GM21423 (cell line): Measurements from ENCODE around the gene ZCCHC4.
"Not testable (repeated sequence)": the region's sequence is repeated elsewhere in the genome, so short reads cannot be mapped to it uniquely, and the experiment has no call there.

Experiments
- ATAC-seq: cut with Tn5 transposase; IDR thresholded peaks from one replicate; pipeline ENCODE4 v1.9.1; 2021; ENCODE audit warnings: mild to moderate bottlenecking, moderate library complexity; ENCODE audit not compliant: unreplicated experiment

ZCCHC4 gene

GRCh38 chr4:25320336-25320735 lies 7.8 kb downstream of the ZCCHC4 start:
- no peak for ATAC-seq

GRCh38 chr4:25320773-25321172 lies 8.2 kb downstream of the ZCCHC4 start:
- ATAC-seq = peak; percentile 57

- ATAC-seq = no peak
Measured at GRCh38 chr4:25321703-25322102, 9.1 kb downstream of the ZCCHC4 start.

DNA sequence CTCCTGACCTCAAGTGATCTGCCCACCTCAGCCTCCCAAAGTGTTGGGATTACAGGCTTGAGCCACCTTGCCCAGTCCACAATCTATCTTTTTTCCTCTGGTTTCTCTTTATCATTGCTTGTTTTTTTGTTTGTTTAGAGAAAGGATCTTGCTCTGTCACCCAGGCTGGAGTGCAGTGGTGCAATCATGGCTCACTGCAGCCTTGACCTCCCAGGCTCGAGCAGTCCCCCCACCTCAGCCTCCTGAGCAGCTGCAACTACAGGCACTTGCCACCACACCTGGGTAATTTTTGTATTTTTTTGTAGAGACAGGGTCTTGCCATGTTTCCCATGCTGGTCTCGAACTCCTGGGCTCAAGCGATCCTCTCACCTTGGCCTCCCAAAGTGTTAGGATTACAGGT lies 15.9 kb downstream of the ZCCHC4 start:
- ATAC-seq = not testable (repeated sequence)

- ATAC-seq = no peak
Measured at GRCh38 chr4:25330335-25330734, 17.8 kb downstream of the ZCCHC4 start.

DNA sequence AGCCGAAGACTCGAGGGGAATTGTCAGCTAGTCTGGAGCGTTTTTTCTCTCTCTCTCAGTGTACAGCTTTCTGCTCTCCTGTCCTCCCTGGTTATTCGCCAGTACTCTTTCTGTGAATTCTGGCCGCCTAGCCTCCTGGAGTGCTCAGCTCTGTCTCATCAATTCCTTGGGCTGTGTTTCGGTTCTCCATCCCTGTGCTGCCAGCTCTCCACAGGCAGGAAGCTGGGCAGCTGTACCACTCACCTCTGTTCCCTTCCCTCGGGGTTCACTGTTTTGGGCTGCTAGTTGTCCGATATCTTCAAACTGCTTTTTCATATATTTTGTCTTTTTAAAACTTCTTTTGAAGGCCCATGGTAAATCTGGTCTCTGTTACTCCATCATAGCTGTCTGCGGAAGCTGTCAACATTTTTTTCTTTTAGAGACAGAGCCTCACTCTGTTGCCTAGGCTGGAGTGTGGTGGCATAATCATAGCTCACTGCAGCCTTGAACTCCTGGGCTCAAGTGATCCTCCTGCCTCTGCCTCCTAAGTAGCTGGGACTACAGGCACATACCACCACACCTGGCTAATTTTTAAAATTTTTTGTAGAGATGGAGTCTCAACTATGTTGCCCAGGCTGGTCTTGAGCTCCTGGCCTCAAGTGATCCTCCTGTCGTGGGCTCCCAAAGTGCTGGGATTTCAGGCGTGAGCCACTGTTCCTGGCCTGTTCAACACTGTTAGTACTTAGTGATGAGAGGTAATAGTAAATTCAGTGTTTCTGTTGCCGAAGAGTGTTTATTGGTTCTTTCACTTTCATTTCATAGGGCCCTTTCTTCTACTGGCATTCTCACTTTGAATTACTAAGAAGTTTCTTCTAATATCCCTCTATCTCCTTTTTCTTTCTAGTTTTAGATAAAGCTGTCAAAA lies 18.6 kb downstream of the ZCCHC4 start:
- ATAC-seq = peak; percentile 83

- ATAC-seq = no peak
Measured at GRCh38 chr4:25343671-25344070, 31.1 kb downstream of the ZCCHC4 start.

- ATAC-seq = no peak
Measured at GRCh38 chr4:25345744-25346143, 33.2 kb downstream of the ZCCHC4 start.

- ATAC-seq = peak; percentile 88
Measured at GRCh38 chr4:25346913-25347312, 34.3 kb downstream of the ZCCHC4 start.

DNA sequence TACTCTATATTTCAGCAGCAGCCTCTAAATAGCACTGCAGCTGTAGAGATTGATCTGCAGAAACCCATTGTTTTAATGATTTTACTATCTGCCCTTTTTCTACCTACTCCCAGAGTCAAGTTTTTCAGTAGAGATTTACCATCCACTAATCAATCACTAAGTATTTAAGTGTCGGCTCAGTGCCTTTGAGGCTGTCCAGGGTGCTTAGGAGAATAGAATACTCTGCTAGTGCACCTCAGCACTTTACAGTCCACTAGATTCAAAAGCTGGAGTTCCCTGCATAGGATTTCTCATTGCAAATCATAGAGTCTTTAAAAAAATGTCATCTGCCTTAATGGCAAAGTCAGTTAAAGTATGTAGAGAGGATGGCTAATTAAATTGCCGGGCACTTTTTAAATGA lies 34.9 kb downstream of the ZCCHC4 start:
- no peak for ATAC-seq

GRCh38 chr4:25347971-25348370 lies 35.4 kb downstream of the ZCCHC4 start:
- ATAC-seq = no peak

GRCh38 chr4:25350561-25350960 lies 38.0 kb downstream of the ZCCHC4 start:
- no peak for ATAC-seq

DNA sequence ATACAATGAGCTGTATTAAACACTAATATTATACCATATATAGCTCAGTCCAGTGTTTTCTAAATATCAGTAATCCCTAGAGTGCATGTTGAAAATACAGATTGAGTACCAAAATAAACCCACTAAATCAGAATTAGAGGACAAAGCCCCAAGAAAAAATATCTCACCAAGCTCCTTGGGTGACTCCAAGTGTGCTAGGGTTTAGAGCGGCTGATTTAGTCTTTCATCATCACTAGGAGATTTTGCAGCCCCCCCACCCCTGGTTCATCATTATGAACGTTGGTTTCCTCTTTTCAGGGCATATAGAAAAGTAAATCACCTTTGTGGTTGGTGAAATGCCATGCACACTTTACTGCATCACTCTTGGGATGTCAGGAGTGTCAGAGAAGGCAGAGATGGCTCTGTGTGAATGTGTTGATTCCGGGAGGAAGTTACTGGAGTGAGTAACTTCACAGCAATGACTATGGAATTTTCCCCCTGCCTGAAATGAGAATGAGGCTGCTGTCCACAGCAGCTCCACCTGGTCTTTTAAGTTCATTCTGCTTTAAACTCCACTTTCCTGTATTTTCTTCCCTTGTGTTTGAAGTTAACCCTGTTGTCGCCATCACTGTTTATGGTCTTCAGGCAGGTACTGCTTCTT lies 39.3 kb downstream of the ZCCHC4 start:
- ATAC-seq = no peak

GRCh38 chr4:25356068-25356467 lies 43.5 kb downstream of the ZCCHC4 start:
- ATAC-seq = no peak

GRCh38 chr4:25358515-25359275 lies 46.1 kb downstream of the ZCCHC4 start:
- no peak for ATAC-seq

DNA sequence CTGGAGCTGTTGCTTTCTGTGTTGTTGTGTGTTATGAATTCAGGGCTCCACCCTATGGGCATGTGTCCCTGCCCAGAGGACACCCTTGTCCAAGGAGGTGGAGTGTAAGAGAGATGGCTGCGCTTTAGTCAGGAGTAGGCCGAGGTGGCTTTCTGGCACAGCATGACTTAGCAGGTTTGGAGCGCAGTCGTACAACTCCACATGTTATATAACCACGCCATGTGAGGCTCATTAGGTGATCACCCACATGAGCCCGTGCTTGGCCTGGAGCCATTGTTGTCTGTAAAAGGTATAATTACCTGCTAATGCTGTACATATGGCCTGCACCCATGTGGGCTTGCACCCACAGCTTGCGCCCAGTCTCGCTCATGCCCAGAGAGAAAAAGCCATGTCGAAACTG lies 48.7 kb downstream of the ZCCHC4 start:
- ATAC-seq = no peak

- ATAC-seq = no peak
Measured at GRCh38 chr4:25367004-25367621, 54.5 kb downstream of the ZCCHC4 start.

GRCh38 chr4:25367877-25368276 lies 55.3 kb downstream of the ZCCHC4 start:
- ATAC-seq = no peak

DNA sequence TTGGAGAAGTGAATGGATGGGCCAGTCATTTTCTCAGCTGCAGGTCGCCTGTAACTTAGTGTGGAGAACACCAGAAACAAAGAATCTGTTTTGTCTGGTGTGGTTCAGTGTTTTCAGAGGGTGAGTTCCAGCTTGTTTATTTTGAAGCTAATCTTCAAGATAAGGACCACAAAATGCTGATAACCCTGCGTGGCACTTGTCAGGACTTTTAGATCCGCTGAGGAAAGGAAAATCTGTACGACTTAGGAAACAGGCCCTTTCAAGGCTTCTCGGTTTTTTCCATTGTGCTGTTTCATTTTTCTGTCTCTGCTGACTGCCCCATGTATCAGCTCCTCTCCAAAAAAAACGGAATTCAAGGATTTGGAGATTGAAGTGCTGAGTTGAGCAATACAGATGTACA lies 55.7 kb downstream of the ZCCHC4 start:
- ATAC-seq = no peak

GRCh38 chr4:25370242-25370641 lies 57.7 kb downstream of the ZCCHC4 start:
- no peak for ATAC-seq

GRCh38 chr4:25372549-25372948 lies 60.0 kb downstream of the ZCCHC4 start:
- not testable (repeated sequence) for ATAC-seq
